Measurements from ENCODE around the gene ALDH1A2.

The ALDH1A2 gene

GRCh38 chr15:58069008-58069407, 3.5 kb upstream of the ALDH1A2 start:
- peaks cover 22% of the 10 kb centered on the region for H3K27me3 ChIP-seq (ENCODE audit: insufficient read depth, low read length)
- no peak overlapping the region for H3K27ac ChIP-seq (ENCODE audit: low read depth, low read length)
- no peaks in the 10 kb centered on the region for H3K79me2 ChIP-seq (ENCODE audit: control insufficient read depth, insufficient read depth, low read length, unreplicated experiment)
- no peaks in the 10 kb centered on the region for H3K36me3 ChIP-seq (ENCODE audit: insufficient read depth, low read length)
- H2AFZ ChIP-seq (ENCODE audit: low read length, unreplicated experiment) = no peak overlapping the region
- no peaks in the 10 kb centered on the region for H3K4me1 ChIP-seq (ENCODE audit: control insufficient read depth, insufficient read depth, low read length, unreplicated experiment)
- no peak overlapping the region for H3K4me3 ChIP-seq (ENCODE audit: low read depth, low read length)

GRCh38 chr15:58066042-58066867, 744 bp upstream of the ALDH1A2 start:
- Histone ChIP-seq H3K27ac (ENCODE audit: low read depth, low read length) (no peak overlapping the region), H3K79me2 (ENCODE audit: control insufficient read depth, insufficient read depth, low read length, unreplicated experiment) (no peaks in the 10 kb centered on the region), H3K27me3 (ENCODE audit: insufficient read depth, low read length) (peaks cover 36% of the 10 kb centered on the region), H3K36me3 (ENCODE audit: insufficient read depth, low read length) (no peaks in the 10 kb centered on the region), H3K4me3 (ENCODE audit: low read depth, low read length) (peak overlapping the region; percentile 83), H2AFZ (ENCODE audit: low read length, unreplicated experiment) (peak overlapping the region; percentile 90), H3K4me1 (ENCODE audit: control insufficient read depth, insufficient read depth, low read length, unreplicated experiment) (no peaks in the 10 kb centered on the region)

- H2AFZ ChIP-seq (ENCODE audit: low read length, unreplicated experiment) = no peak overlapping the region
- H3K36me3 ChIP-seq (ENCODE audit: insufficient read depth, low read length) = no peaks in the 10 kb centered on the region
- no peaks in the 10 kb centered on the region for H3K4me1 ChIP-seq (ENCODE audit: control insufficient read depth, insufficient read depth, low read length, unreplicated experiment)
- no peak overlapping the region for H3K27ac ChIP-seq (ENCODE audit: low read depth, low read length)
- peak overlapping the region; percentile 83; the same call in 1 of the 2 replicates for H3K4me3 ChIP-seq (ENCODE audit: low read depth, low read length)
- H3K27me3 ChIP-seq (ENCODE audit: insufficient read depth, low read length) = peaks cover 36% of the 10 kb centered on the region
- H3K79me2 ChIP-seq (ENCODE audit: control insufficient read depth, insufficient read depth, low read length, unreplicated experiment) = no peaks in the 10 kb centered on the region
These were observed 499 bp downstream of the ALDH1A2 start for GRCh38 chr15:58064980-58065444.

- Histone ChIP-seq H2AFZ (ENCODE audit: low read length, unreplicated experiment) (no peak overlapping the region), H3K27me3 (ENCODE audit: insufficient read depth, low read length) (peaks cover 36% of the 10 kb centered on the region), H3K79me2 (ENCODE audit: control insufficient read depth, insufficient read depth, low read length, unreplicated experiment) (no peaks in the 10 kb centered on the region), H3K4me1 (ENCODE audit: control insufficient read depth, insufficient read depth, low read length, unreplicated experiment) (no peaks in the 10 kb centered on the region), H3K27ac (ENCODE audit: low read depth, low read length) (no peak overlapping the region), H3K4me3 (ENCODE audit: low read depth, low read length) (no peak overlapping the region), H3K36me3 (ENCODE audit: insufficient read depth, low read length) (no peaks in the 10 kb centered on the region)
These were observed 1.2 kb downstream of the ALDH1A2 start for GRCh38 chr15:58064082-58064979.

GRCh38 chr15:58063614-58064013, 1.9 kb downstream of the ALDH1A2 start:
- H2AFZ ChIP-seq (ENCODE audit: low read length, unreplicated experiment) = no peak overlapping the region
- H3K27ac ChIP-seq (ENCODE audit: low read depth, low read length) = no peak overlapping the region
- no peaks in the 10 kb centered on the region for H3K4me1 ChIP-seq (ENCODE audit: control insufficient read depth, insufficient read depth, low read length, unreplicated experiment)
- H3K79me2 ChIP-seq (ENCODE audit: control insufficient read depth, insufficient read depth, low read length, unreplicated experiment) = no peaks in the 10 kb centered on the region
- H3K4me3 ChIP-seq (ENCODE audit: low read depth, low read length) = no peak overlapping the region
- H3K36me3 ChIP-seq (ENCODE audit: insufficient read depth, low read length) = no peaks in the 10 kb centered on the region
- peaks cover 36% of the 10 kb centered on the region for H3K27me3 ChIP-seq (ENCODE audit: insufficient read depth, low read length)

GRCh38 chr15:58062983-58063382, 2.5 kb downstream of the ALDH1A2 start:
- Histone ChIP-seq H3K4me3 (ENCODE audit: low read depth, low read length) (no peak overlapping the region), H3K27me3 (ENCODE audit: insufficient read depth, low read length) (peaks cover 36% of the 10 kb centered on the region), H3K4me1 (ENCODE audit: control insufficient read depth, insufficient read depth, low read length, unreplicated experiment) (no peaks in the 10 kb centered on the region), H3K79me2 (ENCODE audit: control insufficient read depth, insufficient read depth, low read length, unreplicated experiment) (no peaks in the 10 kb centered on the region), H2AFZ (ENCODE audit: low read length, unreplicated experiment) (no peak overlapping the region), H3K36me3 (ENCODE audit: insufficient read depth, low read length) (no peaks in the 10 kb centered on the region), H3K27ac (ENCODE audit: low read depth, low read length) (no peak overlapping the region)

- Histone ChIP-seq H3K27ac (ENCODE audit: low read depth, low read length) (no peak overlapping the region), H3K36me3 (ENCODE audit: insufficient read depth, low read length) (no peaks in the 10 kb centered on the region), H3K27me3 (ENCODE audit: insufficient read depth, low read length) (peaks cover 36% of the 10 kb centered on the region), H3K4me1 (ENCODE audit: control insufficient read depth, insufficient read depth, low read length, unreplicated experiment) (no peaks in the 10 kb centered on the region), H3K4me3 (ENCODE audit: low read depth, low read length) (no peak overlapping the region), H3K79me2 (ENCODE audit: control insufficient read depth, insufficient read depth, low read length, unreplicated experiment) (no peaks in the 10 kb centered on the region), H2AFZ (ENCODE audit: low read length, unreplicated experiment) (no peak overlapping the region)
These were observed 3.3 kb downstream of the ALDH1A2 start for GRCh38 chr15:58062175-58062574.

- Histone ChIP-seq H3K27ac (ENCODE audit: low read depth, low read length) (no peak overlapping the region), H3K79me2 (ENCODE audit: control insufficient read depth, insufficient read depth, low read length, unreplicated experiment) (no peaks in the 10 kb centered on the region), H2AFZ (ENCODE audit: low read length, unreplicated experiment) (no peak overlapping the region), H3K36me3 (ENCODE audit: insufficient read depth, low read length) (no peaks in the 10 kb centered on the region), H3K27me3 (ENCODE audit: insufficient read depth, low read length) (peaks cover 30% of the 10 kb centered on the region), H3K4me3 (ENCODE audit: low read depth, low read length) (no peak overlapping the region), H3K4me1 (ENCODE audit: control insufficient read depth, insufficient read depth, low read length, unreplicated experiment) (no peaks in the 10 kb centered on the region)
These were observed 4.9 kb downstream of the ALDH1A2 start for GRCh38 chr15:58060575-58060974.

GRCh38 chr15:58058729-58059128, 6.8 kb downstream of the ALDH1A2 start:
- H2AFZ ChIP-seq (ENCODE audit: low read length, unreplicated experiment) = no peak overlapping the region
- H3K27me3 ChIP-seq (ENCODE audit: insufficient read depth, low read length) = peaks cover 11% of the 10 kb centered on the region
- no peaks in the 10 kb centered on the region for H3K36me3 ChIP-seq (ENCODE audit: insufficient read depth, low read length)
- H3K4me3 ChIP-seq (ENCODE audit: low read depth, low read length) = no peak overlapping the region
- H3K79me2 ChIP-seq (ENCODE audit: control insufficient read depth, insufficient read depth, low read length, unreplicated experiment) = no peaks in the 10 kb centered on the region
- H3K4me1 ChIP-seq (ENCODE audit: control insufficient read depth, insufficient read depth, low read length, unreplicated experiment) = no peaks in the 10 kb centered on the region
- H3K27ac ChIP-seq (ENCODE audit: low read depth, low read length) = no peak overlapping the region

GRCh38 chr15:58058073-58058472, 7.4 kb downstream of the ALDH1A2 start:
- no peaks in the 10 kb centered on the region for H3K79me2 ChIP-seq (ENCODE audit: control insufficient read depth, insufficient read depth, low read length, unreplicated experiment)
- no peaks in the 10 kb centered on the region for H3K36me3 ChIP-seq (ENCODE audit: insufficient read depth, low read length)
- H3K27me3 ChIP-seq (ENCODE audit: insufficient read depth, low read length) = peaks cover 4% of the 10 kb centered on the region; the same call in 1 of the 2 replicates
- no peak overlapping the region for H3K27ac ChIP-seq (ENCODE audit: low read depth, low read length)
- no peak overlapping the region for H3K4me3 ChIP-seq (ENCODE audit: low read depth, low read length)
- no peaks in the 10 kb centered on the region for H3K4me1 ChIP-seq (ENCODE audit: control insufficient read depth, insufficient read depth, low read length, unreplicated experiment)
- H2AFZ ChIP-seq (ENCODE audit: low read length, unreplicated experiment) = no peak overlapping the region
